WERI-Rb-1 (cell line): ENCODE results near the gene SEMA6C.
A peak's percentile ranks its signal among the peaks of the same experiment; 100 is the strongest.

ENCODE experiments used
- DNase-seq: peaks from one replicate; pipeline ENCODE4 v3.0.0-alpha.2; 2020
- H3K27ac ChIP-seq: fragments of 250-450 bp; sonication (Bioruptor Pico); 2 replicates; pipeline ENCODE4 v1.5.1; 2020; ENCODE audit warnings: mild to moderate bottlenecking, moderate library complexity
- H3K27me3 ChIP-seq: fragments of 250-450 bp; sonication (Bioruptor Pico); 2 replicates; pipeline ENCODE4 v1.5.1; 2021; ENCODE audit warnings: mild to moderate bottlenecking, low read depth, moderate library complexity; ENCODE audit not compliant: insufficient read depth, severe bottlenecking
- H3K36me3 ChIP-seq: fragments of 250-450 bp; sonication (Bioruptor Pico); 2 replicates; pipeline ENCODE4 v1.5.1; 2020; ENCODE audit warnings: mild to moderate bottlenecking, moderate library complexity
- H3K4me3 ChIP-seq: 2 replicates; pipeline ENCODE4 v1.5.1; 2011; ENCODE audit warnings: low read depth, mild to moderate bottlenecking, control low read depth, low read length
- H3K9me3 ChIP-seq: fragments of 250-450 bp; sonication (Bioruptor Pico); 2 replicates; pipeline ENCODE4 v1.5.1; 2021; ENCODE audit warnings: mild to moderate bottlenecking, moderate library complexity; ENCODE audit not compliant: severe bottlenecking
- CTCF ChIP-seq: IDR thresholded peaks from 2 replicates; pipeline ENCODE4 v1.5.1; 2011; ENCODE audit warnings: low read depth, mild to moderate bottlenecking, control low read depth, inconsistent platforms, low read length

Gene SEMA6C

GRCh38 chr1:151143057-151143435, 3.4 kb downstream of the SEMA6C start:
- no peaks in the 10 kb centered on the region for H3K9me3 ChIP-seq
- DNase-seq, result no peak
- H3K4me3 ChIP-seq, result peak overlapping the region; percentile 9; the same call in 1 of the 2 replicates
- H3K27ac ChIP-seq, result peak overlapping the region; percentile 86
- TF ChIP-seq CTCF, result peak; percentile 33; the same call in 1 of the 2 replicates
- H3K36me3 ChIP-seq, result peaks cover 63% of the 10 kb centered on the region
- no peaks in the 10 kb centered on the region for H3K27me3 ChIP-seq

GRCh38 chr1:151142411-151143056, 3.9 kb downstream of the SEMA6C start:
- no peak for TF ChIP-seq CTCF
- H3K4me3 ChIP-seq, result peak overlapping the region; percentile 18
- DNase-seq, result peak; percentile 100
- no peaks in the 10 kb centered on the region for H3K27me3 ChIP-seq
- peaks cover 69% of the 10 kb centered on the region for H3K36me3 ChIP-seq
- H3K9me3 ChIP-seq, result no peaks in the 10 kb centered on the region
- H3K27ac ChIP-seq, result peak overlapping the region; percentile 86

- Histone ChIP-seq H3K9me3 (no peaks in the 10 kb centered on the region), H3K4me3 (no peak overlapping the region), H3K36me3 (peaks cover 94% of the 10 kb centered on the region), H3K27ac (no peak overlapping the region), H3K27me3 (no peaks in the 10 kb centered on the region)
- no peak for TF ChIP-seq CTCF
- no peak for DNase-seq
These were observed 8.6 kb downstream of the SEMA6C start for GRCh38 chr1:151137789-151138188.

- DNase-seq, result peak; percentile 79
- Histone ChIP-seq H3K4me3 (no peak overlapping the region), H3K27me3 (no peaks in the 10 kb centered on the region), H3K36me3 (peaks cover 96% of the 10 kb centered on the region), H3K9me3 (no peaks in the 10 kb centered on the region), H3K27ac (no peak overlapping the region)
- peak; percentile 85 for TF ChIP-seq CTCF
These were observed 10.7 kb downstream of the SEMA6C start for GRCh38 chr1:151135433-151136385.

- H3K36me3 ChIP-seq, result peaks cover 90% of the 10 kb centered on the region
- TF ChIP-seq CTCF, result no peak
These were observed 11.4 kb downstream of the SEMA6C start for GRCh38 chr1:151134991-151135390.

More at GRCh38 chr1:151134991-151135390, 11.4 kb downstream of the SEMA6C start:
- DNase-seq, result no peak
- Histone ChIP-seq H3K27me3 (no peaks in the 10 kb centered on the region), H3K4me3 (no peak overlapping the region), H3K27ac (no peak overlapping the region), H3K9me3 (no peaks in the 10 kb centered on the region)
